ENCODE measurements around the gene STOML1. TPM values are rescaled to one million over a fixed set of nuclear protein-coding genes. Genes with fewer than 3 reads are reported as not detected.

Gene STOML1
- total RNA-seq, 1 donor: 14.1 TPM

GRCh38 chr15:73942751-73943270, 49.3 kb downstream of the STOML1 start:
- H3K4me3 ChIP-seq (ENCODE audit: insufficient read depth, low read length): no peak overlapping the region
- no peaks in the 10 kb centered on the region for H3K27me3 ChIP-seq (ENCODE audit: insufficient read depth, low read length)
- H3K4me1 ChIP-seq (ENCODE audit: insufficient read depth, low read length): peaks cover 51% of the 10 kb centered on the region
- H4K20me1 ChIP-seq (ENCODE audit: insufficient read depth, low read length): peaks cover 12% of the 10 kb centered on the region
- peaks cover 51% of the 10 kb centered on the region for H3K36me3 ChIP-seq (ENCODE audit: insufficient read depth, low read length)
- H2AFZ ChIP-seq (ENCODE audit: low read length): no peak overlapping the region
- TF ChIP-seq CTCF (IDR thresholded peaks at IDR 0.05; ENCODE audit: extremely low read depth, low read depth, low read length): no peak
- H3K4me2 ChIP-seq (ENCODE audit: insufficient read depth, low read length): no peak overlapping the region
- peak overlapping the region; percentile 96 for H3K27ac ChIP-seq (ENCODE audit: low read depth, low read length)
- H3K79me2 ChIP-seq (ENCODE audit: insufficient read depth, low read length): peaks cover 84% of the 10 kb centered on the region
- no peaks in the 10 kb centered on the region for H3K9me3 ChIP-seq (ENCODE audit: low read depth, low read length)
- no peak for DNase-seq (ENCODE audit: insufficient read length, low spot score, missing footprints)

- H3K79me2 ChIP-seq (ENCODE audit: insufficient read depth, low read length): peaks cover 91% of the 10 kb centered on the region
- H3K4me3 ChIP-seq (ENCODE audit: insufficient read depth, low read length): no peak overlapping the region
- H2AFZ ChIP-seq (ENCODE audit: low read length): no peak overlapping the region
- no peaks in the 10 kb centered on the region for H3K27me3 ChIP-seq (ENCODE audit: insufficient read depth, low read length)
- peak overlapping the region; percentile 71 for H3K4me2 ChIP-seq (ENCODE audit: insufficient read depth, low read length)
- peaks cover 51% of the 10 kb centered on the region for H3K4me1 ChIP-seq (ENCODE audit: insufficient read depth, low read length)
- no peaks in the 10 kb centered on the region for H3K9me3 ChIP-seq (ENCODE audit: low read depth, low read length)
- peak overlapping the region; percentile 96 for H3K27ac ChIP-seq (ENCODE audit: low read depth, low read length)
- peak; percentile 86 for DNase-seq (ENCODE audit: insufficient read length, low spot score, missing footprints)
- H4K20me1 ChIP-seq (ENCODE audit: insufficient read depth, low read length): peaks cover 9% of the 10 kb centered on the region
- peaks cover 46% of the 10 kb centered on the region for H3K36me3 ChIP-seq (ENCODE audit: insufficient read depth, low read length)
- TF ChIP-seq CTCF (IDR thresholded peaks at IDR 0.05; ENCODE audit: extremely low read depth, low read depth, low read length): no peak
Measured at GRCh38 chr15:73941871-73942635, 50.0 kb downstream of the STOML1 start.

GRCh38 chr15:73941449-73941848, 50.6 kb downstream of the STOML1 start:
- Histone ChIP-seq H3K4me3 (ENCODE audit: insufficient read depth, low read length) (no peak overlapping the region), H3K36me3 (ENCODE audit: insufficient read depth, low read length) (peaks cover 46% of the 10 kb centered on the region), H4K20me1 (ENCODE audit: insufficient read depth, low read length) (peaks cover 14% of the 10 kb centered on the region), H3K4me1 (ENCODE audit: insufficient read depth, low read length) (peaks cover 54% of the 10 kb centered on the region), H2AFZ (ENCODE audit: low read length) (no peak overlapping the region), H3K27ac (ENCODE audit: low read depth, low read length) (peak overlapping the region; percentile 96), H3K9me3 (ENCODE audit: low read depth, low read length) (no peaks in the 10 kb centered on the region), H3K79me2 (ENCODE audit: insufficient read depth, low read length) (peaks cover 95% of the 10 kb centered on the region), H3K27me3 (ENCODE audit: insufficient read depth, low read length) (no peaks in the 10 kb centered on the region), H3K4me2 (ENCODE audit: insufficient read depth, low read length) (peak overlapping the region; percentile 71)
- DNase-seq (ENCODE audit: insufficient read length, low spot score, missing footprints): peak; percentile 81
- TF ChIP-seq CTCF (IDR thresholded peaks at IDR 0.05; ENCODE audit: extremely low read depth, low read depth, low read length): no peak

- peaks cover 96% of the 10 kb centered on the region for H3K79me2 ChIP-seq (ENCODE audit: insufficient read depth, low read length)
- no peaks in the 10 kb centered on the region for H3K9me3 ChIP-seq (ENCODE audit: low read depth, low read length)
- H3K27me3 ChIP-seq (ENCODE audit: insufficient read depth, low read length): no peaks in the 10 kb centered on the region
- peaks cover 18% of the 10 kb centered on the region for H4K20me1 ChIP-seq (ENCODE audit: insufficient read depth, low read length)
- H3K4me1 ChIP-seq (ENCODE audit: insufficient read depth, low read length): peaks cover 58% of the 10 kb centered on the region
- no peak for TF ChIP-seq CTCF (IDR thresholded peaks at IDR 0.05; ENCODE audit: extremely low read depth, low read depth, low read length)
- peak; percentile 98 for DNase-seq (ENCODE audit: insufficient read length, low spot score, missing footprints)
- H3K27ac ChIP-seq (ENCODE audit: low read depth, low read length): peak overlapping the region; percentile 96
- peak overlapping the region; percentile 40 for H3K4me3 ChIP-seq (ENCODE audit: insufficient read depth, low read length)
- peak overlapping the region; percentile 71 for H3K4me2 ChIP-seq (ENCODE audit: insufficient read depth, low read length)
- peaks cover 47% of the 10 kb centered on the region for H3K36me3 ChIP-seq (ENCODE audit: insufficient read depth, low read length)
- no peak overlapping the region for H2AFZ ChIP-seq (ENCODE audit: low read length)
Measured at GRCh38 chr15:73941044-73941443, 51.1 kb downstream of the STOML1 start.
